ENCODE measurements around the gene DPF3. TPM values are rescaled to one million over a fixed set of nuclear protein-coding genes. Genes with fewer than 3 reads are reported as not detected.

Gene DPF3
- total RNA-seq, 1 donor from 2014 or later, result 0.90 TPM

DNA sequence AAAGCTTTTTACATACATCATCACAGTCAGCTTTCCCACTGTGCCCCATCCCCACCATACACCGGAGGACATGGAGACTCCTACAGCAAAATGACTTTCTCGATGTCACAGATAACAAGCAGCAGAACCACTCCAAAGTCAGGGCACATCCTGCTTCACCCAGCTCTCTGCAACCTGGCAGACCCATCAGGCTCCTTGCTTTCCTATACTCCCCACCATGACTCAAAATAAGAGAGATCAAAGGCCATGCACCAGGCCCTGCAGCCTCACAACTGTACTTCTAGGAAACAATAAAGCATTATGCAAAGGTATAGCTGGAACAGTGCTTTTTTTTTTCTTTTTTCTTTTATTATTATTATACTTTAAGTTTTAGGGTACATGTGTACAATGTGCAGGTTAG, 187.4 kb downstream of the DPF3 start:
- DNase-seq (no peak), ATAC-seq (no peak)
- H3K4me3 ChIP-seq, result no peak overlapping the region
- H3K27me3 ChIP-seq, result no peaks in the 10 kb centered on the region
- TF ChIP-seq, protein P1, sequence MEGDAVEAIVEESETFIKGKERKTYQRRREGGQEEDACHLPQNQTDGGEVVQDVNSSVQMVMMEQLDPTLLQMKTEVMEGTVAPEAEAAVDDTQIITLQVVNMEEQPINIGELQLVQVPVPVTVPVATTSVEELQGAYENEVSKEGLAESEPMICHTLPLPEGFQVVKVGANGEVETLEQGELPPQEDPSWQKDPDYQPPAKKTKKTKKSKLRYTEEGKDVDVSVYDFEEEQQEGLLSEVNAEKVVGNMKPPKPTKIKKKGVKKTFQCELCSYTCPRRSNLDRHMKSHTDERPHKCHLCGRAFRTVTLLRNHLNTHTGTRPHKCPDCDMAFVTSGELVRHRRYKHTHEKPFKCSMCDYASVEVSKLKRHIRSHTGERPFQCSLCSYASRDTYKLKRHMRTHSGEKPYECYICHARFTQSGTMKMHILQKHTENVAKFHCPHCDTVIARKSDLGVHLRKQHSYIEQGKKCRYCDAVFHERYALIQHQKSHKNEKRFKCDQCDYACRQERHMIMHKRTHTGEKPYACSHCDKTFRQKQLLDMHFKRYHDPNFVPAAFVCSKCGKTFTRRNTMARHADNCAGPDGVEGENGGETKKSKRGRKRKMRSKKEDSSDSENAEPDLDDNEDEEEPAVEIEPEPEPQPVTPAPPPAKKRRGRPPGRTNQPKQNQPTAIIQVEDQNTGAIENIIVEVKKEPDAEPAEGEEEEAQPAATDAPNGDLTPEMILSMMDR (IDR thresholded peaks at IDR 0.05), result no peak
- no peak overlapping the region for H3K27ac ChIP-seq
- no peaks in the 10 kb centered on the region for H3K4me1 ChIP-seq
- no peaks in the 10 kb centered on the region for H3K36me3 ChIP-seq
- no peaks in the 10 kb centered on the region for H3K9me3 ChIP-seq
- intact Hi-C loops (cut with DNase I), result no loop called here

DNA sequence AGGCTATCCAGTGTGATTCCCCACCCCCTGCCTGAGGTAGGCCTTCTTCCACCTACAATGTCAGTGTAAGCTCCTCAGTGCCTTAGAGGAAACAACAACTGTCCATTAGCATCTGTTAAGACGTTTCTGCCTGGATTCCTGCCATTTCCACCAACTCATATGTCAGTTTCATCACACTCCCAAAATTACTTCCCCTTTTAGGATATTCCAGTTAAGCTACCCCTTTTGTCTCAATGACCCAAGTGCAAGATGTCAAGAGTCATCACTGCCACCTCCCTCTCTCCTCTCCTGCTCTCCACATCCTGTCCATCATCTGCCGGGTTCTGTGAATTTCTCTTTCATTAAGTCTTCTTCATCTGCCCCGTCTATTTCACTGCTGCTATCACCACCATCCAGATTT, 189.4 kb downstream of the DPF3 start:
- H3K36me3 ChIP-seq, result no peaks in the 10 kb centered on the region
- no peaks in the 10 kb centered on the region for H3K27me3 ChIP-seq
- TF ChIP-seq, protein P1 (IDR thresholded peaks at IDR 0.05), result no peak
- H3K27ac ChIP-seq, result no peak overlapping the region
- H3K4me1 ChIP-seq, result no peaks in the 10 kb centered on the region
- intact Hi-C loops (cut with DNase I), result no loop called here
- ATAC-seq (peak; percentile 16), DNase-seq (no peak)
- no peak overlapping the region for H3K4me3 ChIP-seq
- H3K9me3 ChIP-seq, result no peaks in the 10 kb centered on the region

DNA sequence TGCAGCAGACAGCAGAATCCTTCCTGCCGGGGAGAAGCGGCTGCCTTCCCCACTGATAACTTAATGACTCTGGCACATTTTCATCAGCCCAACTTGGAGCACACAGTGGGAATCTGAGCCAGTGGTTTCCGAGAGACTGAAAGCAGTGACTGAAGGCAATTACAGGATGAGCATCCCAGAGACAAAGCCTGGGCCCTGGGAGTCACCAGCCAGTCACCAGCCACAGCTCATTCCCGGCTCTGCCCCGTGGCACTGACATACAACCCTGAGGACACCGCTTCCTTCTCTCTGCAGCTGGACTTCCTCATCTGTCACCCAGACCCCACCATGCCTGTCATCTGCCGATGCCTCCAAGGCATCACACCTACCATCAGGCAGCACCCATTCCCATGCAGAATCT, 192.3 kb downstream of the DPF3 start:
- H3K9me3 ChIP-seq, result no peaks in the 10 kb centered on the region
- ATAC-seq, result peak; percentile 56
- intact Hi-C loops (cut with DNase I), result no loop called here
- H3K36me3 ChIP-seq, result no peaks in the 10 kb centered on the region
- TF ChIP-seq, protein P1 (IDR thresholded peaks at IDR 0.05), result no peak
- no peak for DNase-seq
- H3K4me1 ChIP-seq, result no peaks in the 10 kb centered on the region
- no peak overlapping the region for H3K27ac ChIP-seq
- no peaks in the 10 kb centered on the region for H3K27me3 ChIP-seq
- H3K4me3 ChIP-seq, result no peak overlapping the region

DNA sequence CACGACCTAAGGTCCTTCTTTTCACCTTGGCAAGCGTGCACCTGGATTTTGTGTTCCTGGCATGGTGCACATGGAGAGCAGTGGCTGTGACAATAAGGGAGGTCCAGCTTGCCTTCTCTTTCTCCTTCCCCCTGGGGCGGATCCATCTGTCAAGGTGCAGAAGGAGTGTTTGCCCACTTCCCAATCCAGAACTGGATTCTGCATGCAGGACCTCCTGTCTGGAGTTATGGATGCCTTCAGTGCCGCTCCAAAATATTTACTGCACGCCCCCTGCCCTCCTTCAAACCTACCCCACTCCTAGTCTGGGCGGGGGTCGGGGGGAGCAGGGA, 192.7 kb downstream of the DPF3 start:
- H3K27me3 ChIP-seq, result no peaks in the 10 kb centered on the region
- ATAC-seq (no peak), DNase-seq (no peak)
- no peak overlapping the region for H3K4me3 ChIP-seq
- H3K4me1 ChIP-seq, result no peaks in the 10 kb centered on the region
- TF ChIP-seq, protein P1 (IDR thresholded peaks at IDR 0.05), result no peak
- H3K27ac ChIP-seq, result no peak overlapping the region
- intact Hi-C loops (cut with DNase I), result no loop called here
- H3K36me3 ChIP-seq, result no peaks in the 10 kb centered on the region
- H3K9me3 ChIP-seq, result no peaks in the 10 kb centered on the region

DNA sequence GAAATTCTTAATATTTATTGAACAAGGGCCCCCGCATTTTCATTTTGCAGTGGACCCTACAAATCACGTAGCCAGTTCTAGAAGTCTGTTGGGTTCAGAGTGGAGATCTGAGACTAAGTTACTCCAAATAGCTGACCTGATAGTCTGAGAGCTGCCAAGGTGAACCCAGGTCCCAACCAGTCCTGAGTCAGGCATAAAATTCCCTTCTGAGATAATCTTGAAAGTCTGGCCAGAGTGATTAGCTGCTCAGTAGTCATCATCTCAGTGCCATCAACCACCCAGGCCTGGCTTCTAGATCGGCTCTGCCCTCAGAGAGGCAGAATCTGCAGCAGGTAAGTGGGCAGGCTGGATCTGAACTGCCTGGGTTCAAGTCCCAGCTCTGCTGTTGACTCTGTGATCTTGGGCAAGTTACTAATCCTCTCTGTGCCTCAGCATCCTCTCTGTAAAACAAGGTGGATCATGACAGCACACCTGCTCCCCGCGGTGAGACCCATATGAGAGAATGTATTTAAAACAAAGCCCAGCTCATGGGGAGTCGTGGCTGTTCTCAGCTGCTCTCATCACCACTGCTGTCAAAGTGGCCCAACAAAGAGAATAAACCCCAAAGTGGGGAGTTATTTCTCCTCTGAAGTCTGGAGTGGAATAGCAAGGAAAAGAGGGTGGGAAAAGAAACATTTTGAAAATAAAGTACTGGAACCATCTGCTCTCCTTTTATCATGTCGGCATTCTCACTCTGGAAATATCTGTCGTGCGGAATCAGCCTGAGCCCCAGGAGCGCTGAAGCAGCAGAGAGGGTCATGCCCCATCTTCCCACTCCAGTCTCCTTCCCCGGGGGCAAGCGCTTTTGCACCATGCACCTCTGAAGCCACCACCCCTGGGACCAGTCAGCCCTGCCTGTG, 193.3 kb downstream of the DPF3 start:
- no peaks in the 10 kb centered on the region for H3K36me3 ChIP-seq
- intact Hi-C loops (cut with DNase I), result no loop called here
- TF ChIP-seq, protein P1 (IDR thresholded peaks at IDR 0.05), result no peak
- DNase-seq (no peak), ATAC-seq (no peak)
- no peak overlapping the region for H3K27ac ChIP-seq
- no peaks in the 10 kb centered on the region for H3K9me3 ChIP-seq
- H3K4me1 ChIP-seq, result no peaks in the 10 kb centered on the region
- H3K4me3 ChIP-seq, result no peak overlapping the region
- no peaks in the 10 kb centered on the region for H3K27me3 ChIP-seq

Measured in upper lobe of right lung (tissue), 1 donor.